Neural crest cell (in vitro differentiated cells): ENCODE results near the gene TSPO2. TPM values are rescaled to one million over a fixed set of nuclear protein-coding genes. Genes with fewer than 3 reads are reported as not detected.

Source experiments
- DNase-seq: peaks from one replicate; pipeline ENCODE4 v3.0.0; 2021; ENCODE audit warnings: low read depth, mixed read lengths, low spot score
- H3K27ac Mint-ChIP-seq: one replicate; pipeline ENCODE4 v1.8.0; 2021; ENCODE audit warnings: mild to moderate bottlenecking, mixed read lengths; ENCODE audit not compliant: unreplicated experiment
- H3K27me3 Mint-ChIP-seq: 2 replicates; pipeline ENCODE4 v1.8.0; 2021; ENCODE audit warnings: low read depth, mild to moderate bottlenecking, mixed read lengths
- H3K36me3 Mint-ChIP-seq: 2 replicates; pipeline ENCODE4 v1.8.0; 2021; ENCODE audit warnings: low read depth, mild to moderate bottlenecking, mixed read lengths
- H3K4me1 Mint-ChIP-seq: 2 replicates; pipeline ENCODE4 v1.8.0; 2021; ENCODE audit warnings: mixed read lengths
- H3K4me3 Mint-ChIP-seq: one replicate; pipeline ENCODE4 v1.8.0; 2021; ENCODE audit warnings: mild to moderate bottlenecking, mixed read lengths
- H3K9me3 Mint-ChIP-seq: 2 replicates; pipeline ENCODE4 v1.8.0; 2021; ENCODE audit warnings: mixed read lengths
- long read RNA-seq: library from polyadenylated mRNA; unstranded; transcript quantifications from one replicate; pipeline ENCODE4 v2.0.0, GENCODE V29; 2020
- total RNA-seq: library from RNA; stranded (reverse); gene quantifications from 2 replicates; pipeline ENCODE4 v1.2.1, GENCODE V29; 2021
- TF ChIP-seq, protein P1 (sequence below): fragments of 200-600 bp; sonication (generic); conservative IDR thresholded peaks from 2 replicates; pipeline ENCODE4 v1.5.0; 2021; ENCODE audit warnings: antibody characterized with exemption, mild to moderate bottlenecking

Gene TSPO2, protein sequence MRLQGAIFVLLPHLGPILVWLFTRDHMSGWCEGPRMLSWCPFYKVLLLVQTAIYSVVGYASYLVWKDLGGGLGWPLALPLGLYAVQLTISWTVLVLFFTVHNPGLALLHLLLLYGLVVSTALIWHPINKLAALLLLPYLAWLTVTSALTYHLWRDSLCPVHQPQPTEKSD
- total RNA-seq = not detected in 2 replicates
- long read RNA-seq = 0 reads

DNA sequence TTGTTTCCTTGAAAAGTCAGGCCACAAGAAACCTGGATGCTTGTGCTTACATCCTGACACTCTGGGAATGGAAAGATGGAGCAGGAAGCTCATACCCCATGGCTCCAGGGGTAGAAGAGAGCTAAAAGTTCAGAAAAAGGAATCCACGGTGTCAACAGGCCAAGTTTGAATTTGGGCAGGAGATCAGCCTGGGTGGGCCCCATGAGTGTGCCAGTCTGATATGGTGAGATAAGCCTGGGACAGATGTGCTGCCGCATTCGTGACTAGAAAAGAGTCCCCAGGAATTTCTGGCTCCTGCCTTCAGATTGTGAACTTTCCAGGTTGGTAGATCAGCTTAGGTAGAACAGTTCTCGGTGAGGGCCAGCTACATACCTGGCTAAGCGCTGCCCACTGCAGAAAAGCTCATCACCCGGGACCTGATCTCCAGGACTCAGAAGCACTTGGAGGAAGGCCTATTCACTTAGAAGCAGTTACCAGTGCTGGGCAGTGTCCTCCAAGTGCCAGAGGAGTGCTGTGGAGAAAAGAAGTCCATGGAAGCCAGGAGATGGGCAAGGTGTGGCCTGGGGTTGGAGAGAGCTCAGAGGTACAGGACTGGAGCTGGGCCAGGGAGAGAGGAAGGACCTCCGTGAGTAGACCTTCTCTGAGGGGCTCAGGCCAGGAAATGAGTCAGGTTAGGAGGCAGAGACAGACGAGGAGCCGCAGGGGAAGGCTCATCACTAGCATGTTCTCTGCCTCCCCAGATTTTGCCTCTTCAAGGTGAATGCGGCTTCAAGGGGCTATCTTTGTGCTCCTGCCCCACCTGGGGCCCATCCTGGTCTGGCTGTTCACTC, at the start of gene TSPO2:
Gene TSPO2 (plus strand): TSS at position 242 of the 830 bp plus-strand sequence. CDS start 519 bp downstream, at position 761.
- Mint-ChIP-seq H3K9me3 (no peaks in the 10 kb centered on the region), H3K27ac (peak within 1 kb of the TSS; percentile 6), H3K4me1 (no peaks in the 10 kb centered on the region)

GRCh38 chr6:40992746-40993145, 49.5 kb upstream of the TSPO2 start:
- Mint-ChIP-seq H3K36me3 (no peaks in the 10 kb centered on the region), H3K27me3 (peaks cover 2% of the 10 kb centered on the region), H3K9me3 (no peaks in the 10 kb centered on the region), H3K4me1 (peaks cover 28% of the 10 kb centered on the region), H3K4me3 (no peak overlapping the region), H3K27ac (peak overlapping the region; percentile 9)
- no peak for DNase-seq
- TF ChIP-seq, protein P1, sequence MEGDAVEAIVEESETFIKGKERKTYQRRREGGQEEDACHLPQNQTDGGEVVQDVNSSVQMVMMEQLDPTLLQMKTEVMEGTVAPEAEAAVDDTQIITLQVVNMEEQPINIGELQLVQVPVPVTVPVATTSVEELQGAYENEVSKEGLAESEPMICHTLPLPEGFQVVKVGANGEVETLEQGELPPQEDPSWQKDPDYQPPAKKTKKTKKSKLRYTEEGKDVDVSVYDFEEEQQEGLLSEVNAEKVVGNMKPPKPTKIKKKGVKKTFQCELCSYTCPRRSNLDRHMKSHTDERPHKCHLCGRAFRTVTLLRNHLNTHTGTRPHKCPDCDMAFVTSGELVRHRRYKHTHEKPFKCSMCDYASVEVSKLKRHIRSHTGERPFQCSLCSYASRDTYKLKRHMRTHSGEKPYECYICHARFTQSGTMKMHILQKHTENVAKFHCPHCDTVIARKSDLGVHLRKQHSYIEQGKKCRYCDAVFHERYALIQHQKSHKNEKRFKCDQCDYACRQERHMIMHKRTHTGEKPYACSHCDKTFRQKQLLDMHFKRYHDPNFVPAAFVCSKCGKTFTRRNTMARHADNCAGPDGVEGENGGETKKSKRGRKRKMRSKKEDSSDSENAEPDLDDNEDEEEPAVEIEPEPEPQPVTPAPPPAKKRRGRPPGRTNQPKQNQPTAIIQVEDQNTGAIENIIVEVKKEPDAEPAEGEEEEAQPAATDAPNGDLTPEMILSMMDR = no peak

More for the DNA sequence above, at the start of gene TSPO2:
- H3K36me3 Mint-ChIP-seq = no peaks in the 10 kb centered on the region
- no peak for DNase-seq
- no peak within 1 kb of the TSS for H3K4me3 Mint-ChIP-seq
- H3K27me3 Mint-ChIP-seq = no peaks in the 10 kb centered on the region
- TF ChIP-seq, protein P1 = no peak

DNA sequence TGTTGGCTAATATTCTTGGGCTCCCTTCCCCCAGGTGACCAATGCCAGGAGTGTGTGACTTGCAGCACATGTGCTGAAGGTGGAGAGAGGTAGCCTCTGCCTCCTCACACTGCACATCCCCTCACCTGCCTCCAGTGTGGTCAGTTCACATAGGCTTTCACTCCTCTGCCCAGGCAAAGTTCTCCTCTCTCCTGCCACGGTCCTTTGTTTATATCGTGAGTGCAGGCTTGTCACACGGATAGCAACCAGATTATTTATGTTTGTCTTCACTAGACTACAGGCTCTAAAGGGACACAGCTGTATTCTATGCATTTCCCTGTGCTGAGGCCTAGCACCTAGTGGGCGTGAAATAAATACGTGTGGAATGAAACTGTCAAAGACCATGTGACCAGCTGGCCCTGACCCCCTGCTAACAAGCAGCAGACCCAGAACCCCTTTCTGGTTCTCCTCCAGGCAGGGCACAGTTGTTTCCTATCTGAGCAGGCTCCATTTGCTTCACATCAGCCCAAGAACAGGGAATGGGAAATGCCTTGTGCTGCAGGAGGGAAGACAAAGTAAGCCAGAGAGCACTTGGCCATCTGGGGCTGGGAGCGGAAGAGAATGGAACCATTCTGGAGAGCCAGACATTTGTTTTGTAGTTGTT, 45.6 kb upstream of the TSPO2 start:
- H3K36me3 Mint-ChIP-seq = no peaks in the 10 kb centered on the region
- H3K9me3 Mint-ChIP-seq = no peaks in the 10 kb centered on the region
- TF ChIP-seq, protein P1 = peak; percentile 16
- peak overlapping the region; percentile 54 for H3K4me3 Mint-ChIP-seq
- peaks cover 2% of the 10 kb centered on the region for H3K27me3 Mint-ChIP-seq
- H3K27ac Mint-ChIP-seq = peak overlapping the region; percentile 87
- no peak for DNase-seq
- peaks cover 46% of the 10 kb centered on the region for H3K4me1 Mint-ChIP-seq

- no peak for DNase-seq
- Mint-ChIP-seq H3K27ac (peak overlapping the region; percentile 87), H3K9me3 (no peaks in the 10 kb centered on the region), H3K36me3 (no peaks in the 10 kb centered on the region), H3K4me1 (peaks cover 43% of the 10 kb centered on the region), H3K4me3 (peak overlapping the region; percentile 11), H3K27me3 (peaks cover under 1% of the 10 kb centered on the region)
- TF ChIP-seq, protein P1 = no peak
These were observed 44.9 kb upstream of the TSPO2 start for GRCh38 chr6:40997234-40997957.

DNA sequence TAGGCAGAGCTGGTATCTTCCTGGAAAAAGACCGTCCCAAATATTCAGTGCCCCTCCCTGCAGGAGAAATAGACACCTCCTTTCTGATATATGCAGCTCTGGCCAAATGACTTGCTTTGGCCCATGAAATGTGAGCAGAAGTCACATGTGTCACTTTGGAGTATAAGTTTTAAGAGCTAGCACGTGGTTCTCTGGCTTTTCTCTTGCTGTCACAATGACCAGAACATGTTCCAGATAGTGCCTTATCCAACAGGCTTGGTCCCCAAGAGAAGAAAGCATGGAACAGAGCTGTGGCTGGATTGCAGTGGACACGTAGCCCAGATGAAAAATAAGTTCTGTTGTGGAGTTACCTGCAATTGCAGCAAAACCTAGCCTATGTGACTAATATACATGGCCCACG, 43.6 kb upstream of the TSPO2 start:
- no peak for DNase-seq
- no peak overlapping the region for H3K27ac Mint-ChIP-seq
- no peaks in the 10 kb centered on the region for H3K9me3 Mint-ChIP-seq
- H3K4me3 Mint-ChIP-seq = no peak overlapping the region
- H3K27me3 Mint-ChIP-seq = no peaks in the 10 kb centered on the region
- peaks cover 34% of the 10 kb centered on the region for H3K4me1 Mint-ChIP-seq
- TF ChIP-seq, protein P1 = no peak
- H3K36me3 Mint-ChIP-seq = no peaks in the 10 kb centered on the region
